Neural cell (in vitro differentiated cells): Measurements from ENCODE around the gene CLEC2D. TPM values are rescaled to one million over a fixed set of nuclear protein-coding genes. Genes with fewer than 3 reads are reported as not detected.

Source experiments
- H2AFZ ChIP-seq: fragments of 200-600, 300-800 bp; sonication (generic), shearing (Covaris generic); 2 replicates; pipeline ENCODE4 v1.6.0; 2014; ENCODE audit warnings: low read depth, mild to moderate bottlenecking, antibody characterized with exemption, low read length, moderate library complexity
- H3F3A ChIP-seq: fragments of 200-600 bp; shearing (Covaris generic); 2 replicates; pipeline ENCODE4 v1.6.1; 2016; ENCODE audit warnings: mild to moderate bottlenecking, moderate library complexity, mixed read lengths, antibody characterized with exemption, low read length; ENCODE audit not compliant: insufficient read depth, poor library complexity, severe bottlenecking
- H3K27ac ChIP-seq: fragments of 200-600, 300-800 bp; sonication (generic), shearing (Covaris generic); 2 replicates; pipeline ENCODE4 v1.5.1; 2014; ENCODE audit warnings: mild to moderate bottlenecking, low read length, moderate library complexity
- H3K27me3 ChIP-seq: fragments of 300-800, 200-600 bp; sonication (generic), shearing (Covaris generic); 2 replicates; pipeline ENCODE4 v1.6.0; 2014; ENCODE audit warnings: mild to moderate bottlenecking, low read depth, low read length, moderate library complexity; ENCODE audit not compliant: insufficient read depth
- H3K36me3 ChIP-seq: fragments of 300-800, 200-600 bp; sonication (generic), shearing (Covaris generic); 2 replicates; pipeline ENCODE4 v1.5.1; 2014; ENCODE audit warnings: mild to moderate bottlenecking, antibody characterized with exemption, low read length, moderate library complexity; ENCODE audit not compliant: insufficient read depth
- H3K4me2 ChIP-seq: fragments of 300-800, 200-600 bp; sonication (generic), shearing (Covaris generic); 2 replicates; pipeline ENCODE4 v1.6.0; 2014; ENCODE audit warnings: mild to moderate bottlenecking, low read length
- H3K4me3 ChIP-seq: fragments of 300-800, 200-600 bp; sonication (generic), shearing (Covaris generic); 2 replicates; pipeline ENCODE4 v1.5.1; 2014; ENCODE audit warnings: mild to moderate bottlenecking, low read length, moderate library complexity
- H3K79me2 ChIP-seq: fragments of 200-600 bp; shearing (Covaris generic); replicated peaks from 2 replicates; pipeline ENCODE4 v1.6.0; 2014; ENCODE audit warnings: mild to moderate bottlenecking, low read length, moderate library complexity; ENCODE audit not compliant: insufficient read depth
- H3K9ac ChIP-seq: fragments of 300-800, 200-600 bp; sonication (generic), shearing (Covaris generic); 2 replicates; pipeline ENCODE4 v1.6.1; 2016; ENCODE audit warnings: mild to moderate bottlenecking, low read length, mixed read lengths
- H3K9me2 ChIP-seq: fragments of 200-600 bp; shearing (Covaris generic); 2 replicates; pipeline ENCODE4 v1.6.1; 2016; ENCODE audit warnings: mild to moderate bottlenecking, low read length, mixed read lengths; ENCODE audit not compliant: insufficient read depth
- H3K9me3 ChIP-seq: fragments of 200-600, 300-800 bp; sonication (generic), shearing (Covaris generic); 2 replicates; pipeline ENCODE4 v1.6.1; 2016; ENCODE audit warnings: mild to moderate bottlenecking, mixed run types, low read length, moderate library complexity, mixed read lengths
- H4K20me1 ChIP-seq: fragments of 200-600 bp; shearing (Covaris generic); 2 replicates; pipeline ENCODE4 v1.6.1; 2016; ENCODE audit warnings: mild to moderate bottlenecking, mixed run types; ENCODE audit not compliant: insufficient read depth
- EP300 ChIP-seq: fragments of 450-650 bp; conservative IDR thresholded peaks from 2 replicates; pipeline ENCODE4 v1.6.1; 2014; ENCODE audit warnings: antibody characterized with exemption, mild to moderate bottlenecking, moderate library complexity; ENCODE audit not compliant: poor library complexity, severe bottlenecking
- EZH2 ChIP-seq: fragments of 200-600, 300-800 bp; shearing (Covaris generic), sonication (generic); IDR thresholded peaks from 2 replicates; pipeline ENCODE4 v1.6.1; 2014; ENCODE audit warnings: antibody characterized with exemption, low read length, borderline replicate concordance, mild to moderate bottlenecking; ENCODE audit not compliant: insufficient read depth, poor library complexity, severe bottlenecking
- MXI1 ChIP-seq: fragments of 450-650 bp; conservative IDR thresholded peaks from 2 replicates; pipeline ENCODE4 v1.6.1; 2014; ENCODE audit warnings: antibody characterized with exemption, mild to moderate bottlenecking; ENCODE audit not compliant: poor library complexity, severe bottlenecking
- POLR2AphosphoS5 ChIP-seq: IDR thresholded peaks from 2 replicates; pipeline ENCODE4 v1.6.1; 2012
- RAD21 ChIP-seq: fragments of 450-650 bp; conservative IDR thresholded peaks from 2 replicates; pipeline ENCODE4 v1.6.1; 2014; ENCODE audit warnings: antibody characterized with exemption, mild to moderate bottlenecking, moderate library complexity
- SMC3 ChIP-seq: fragments of 450-650 bp; conservative IDR thresholded peaks from 2 replicates; pipeline ENCODE4 v1.6.1; 2014; ENCODE audit warnings: antibody characterized with exemption, mild to moderate bottlenecking, moderate library complexity; ENCODE audit not compliant: poor library complexity
- TAF1 ChIP-seq: IDR thresholded peaks from 2 replicates; pipeline ENCODE4 v1.6.1; 2012; ENCODE audit warnings: low read depth
- polyA plus RNA-seq: library from polyadenylated mRNA; depleted of rRNA; stranded (reverse); fragments of >200 nt; gene quantifications from 2 replicates; pipeline ENCODE4 v1.2.3, GENCODE V29; 2014
- TF ChIP-seq, protein P1 (sequence below): fragments of 450-650 bp; IDR thresholded peaks from 2 replicates; pipeline ENCODE4 v1.5.1; 2014; ENCODE audit warnings: antibody characterized with exemption, mild to moderate bottlenecking, moderate library complexity; ENCODE audit not compliant: poor library complexity, severe bottlenecking
- TF ChIP-seq, protein P2 (sequence below): IDR thresholded peaks from 2 replicates; pipeline ENCODE4 v1.6.1; 2012; ENCODE audit warnings: borderline replicate concordance

CLEC2D gene
- polyA plus RNA-seq, 1 donor from 2014 or later, result 2.6 TPM

- Histone ChIP-seq H4K20me1 (no peaks in the 10 kb centered on the region), H3F3A (no peaks in the 10 kb centered on the region), H3K9me3 (no peaks in the 10 kb centered on the region), H3K79me2 (no peaks in the 10 kb centered on the region), H3K4me2 (no peak overlapping the region), H3K36me3 (no peaks in the 10 kb centered on the region), H3K4me3 (no peak overlapping the region), H2AFZ (no peak overlapping the region), H3K9me2 (no peaks in the 10 kb centered on the region), H3K27me3 (no peaks in the 10 kb centered on the region), H3K9ac (no peak overlapping the region), H3K27ac (no peak overlapping the region)
- no peak for TF ChIP-seq EP300
- TF ChIP-seq, protein P1, sequence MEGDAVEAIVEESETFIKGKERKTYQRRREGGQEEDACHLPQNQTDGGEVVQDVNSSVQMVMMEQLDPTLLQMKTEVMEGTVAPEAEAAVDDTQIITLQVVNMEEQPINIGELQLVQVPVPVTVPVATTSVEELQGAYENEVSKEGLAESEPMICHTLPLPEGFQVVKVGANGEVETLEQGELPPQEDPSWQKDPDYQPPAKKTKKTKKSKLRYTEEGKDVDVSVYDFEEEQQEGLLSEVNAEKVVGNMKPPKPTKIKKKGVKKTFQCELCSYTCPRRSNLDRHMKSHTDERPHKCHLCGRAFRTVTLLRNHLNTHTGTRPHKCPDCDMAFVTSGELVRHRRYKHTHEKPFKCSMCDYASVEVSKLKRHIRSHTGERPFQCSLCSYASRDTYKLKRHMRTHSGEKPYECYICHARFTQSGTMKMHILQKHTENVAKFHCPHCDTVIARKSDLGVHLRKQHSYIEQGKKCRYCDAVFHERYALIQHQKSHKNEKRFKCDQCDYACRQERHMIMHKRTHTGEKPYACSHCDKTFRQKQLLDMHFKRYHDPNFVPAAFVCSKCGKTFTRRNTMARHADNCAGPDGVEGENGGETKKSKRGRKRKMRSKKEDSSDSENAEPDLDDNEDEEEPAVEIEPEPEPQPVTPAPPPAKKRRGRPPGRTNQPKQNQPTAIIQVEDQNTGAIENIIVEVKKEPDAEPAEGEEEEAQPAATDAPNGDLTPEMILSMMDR, result no peak
- no peak for TF ChIP-seq TAF1
- TF ChIP-seq MXI1, result no peak
- TF ChIP-seq, protein P2, sequence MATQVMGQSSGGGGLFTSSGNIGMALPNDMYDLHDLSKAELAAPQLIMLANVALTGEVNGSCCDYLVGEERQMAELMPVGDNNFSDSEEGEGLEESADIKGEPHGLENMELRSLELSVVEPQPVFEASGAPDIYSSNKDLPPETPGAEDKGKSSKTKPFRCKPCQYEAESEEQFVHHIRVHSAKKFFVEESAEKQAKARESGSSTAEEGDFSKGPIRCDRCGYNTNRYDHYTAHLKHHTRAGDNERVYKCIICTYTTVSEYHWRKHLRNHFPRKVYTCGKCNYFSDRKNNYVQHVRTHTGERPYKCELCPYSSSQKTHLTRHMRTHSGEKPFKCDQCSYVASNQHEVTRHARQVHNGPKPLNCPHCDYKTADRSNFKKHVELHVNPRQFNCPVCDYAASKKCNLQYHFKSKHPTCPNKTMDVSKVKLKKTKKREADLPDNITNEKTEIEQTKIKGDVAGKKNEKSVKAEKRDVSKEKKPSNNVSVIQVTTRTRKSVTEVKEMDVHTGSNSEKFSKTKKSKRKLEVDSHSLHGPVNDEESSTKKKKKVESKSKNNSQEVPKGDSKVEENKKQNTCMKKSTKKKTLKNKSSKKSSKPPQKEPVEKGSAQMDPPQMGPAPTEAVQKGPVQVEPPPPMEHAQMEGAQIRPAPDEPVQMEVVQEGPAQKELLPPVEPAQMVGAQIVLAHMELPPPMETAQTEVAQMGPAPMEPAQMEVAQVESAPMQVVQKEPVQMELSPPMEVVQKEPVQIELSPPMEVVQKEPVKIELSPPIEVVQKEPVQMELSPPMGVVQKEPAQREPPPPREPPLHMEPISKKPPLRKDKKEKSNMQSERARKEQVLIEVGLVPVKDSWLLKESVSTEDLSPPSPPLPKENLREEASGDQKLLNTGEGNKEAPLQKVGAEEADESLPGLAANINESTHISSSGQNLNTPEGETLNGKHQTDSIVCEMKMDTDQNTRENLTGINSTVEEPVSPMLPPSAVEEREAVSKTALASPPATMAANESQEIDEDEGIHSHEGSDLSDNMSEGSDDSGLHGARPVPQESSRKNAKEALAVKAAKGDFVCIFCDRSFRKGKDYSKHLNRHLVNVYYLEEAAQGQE, result no peak
- TF ChIP-seq EZH2, result no peak
- TF ChIP-seq SMC3, result no peak
- no peak for TF ChIP-seq POLR2AphosphoS5
- TF ChIP-seq RAD21, result no peak
Measured at GRCh38 chr12:9710584-9711375, 41.3 kb downstream of the CLEC2D start.

DNA sequence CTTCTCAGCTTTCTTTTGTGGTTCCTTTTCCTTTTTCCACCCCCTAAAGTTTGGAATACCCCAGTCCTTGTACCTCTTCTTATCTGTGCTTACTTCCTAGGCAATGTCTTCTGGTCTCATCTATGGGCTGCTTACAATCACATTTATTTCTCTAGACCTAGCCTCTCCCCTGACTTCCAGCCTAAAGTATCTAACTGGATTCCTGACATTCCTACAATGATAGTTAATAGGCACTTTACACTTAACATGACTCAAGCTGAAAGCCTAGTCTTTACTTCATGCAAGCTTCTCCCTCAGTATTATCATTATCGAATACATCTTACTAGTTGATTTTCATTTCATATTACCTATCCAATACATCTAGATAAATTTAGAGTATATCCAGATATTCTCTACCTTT, 42.2 kb downstream of the CLEC2D start:
- H3K9me3 ChIP-seq, result no peaks in the 10 kb centered on the region
- no peaks in the 10 kb centered on the region for H4K20me1 ChIP-seq
- TF ChIP-seq, protein P2, result no peak
- no peak for TF ChIP-seq POLR2AphosphoS5
- TF ChIP-seq RAD21, result no peak
- TF ChIP-seq EZH2, result no peak
- TF ChIP-seq EP300, result no peak
- TF ChIP-seq, protein P1, result no peak
- TF ChIP-seq TAF1, result no peak
- no peak for TF ChIP-seq SMC3
- no peak for TF ChIP-seq MXI1
- H3K9me2 ChIP-seq, result no peaks in the 10 kb centered on the region
- H2AFZ ChIP-seq, result no peak overlapping the region
- no peak overlapping the region for H3K9ac ChIP-seq
- H3K4me3 ChIP-seq, result no peak overlapping the region
- no peaks in the 10 kb centered on the region for H3F3A ChIP-seq
- H3K36me3 ChIP-seq, result no peaks in the 10 kb centered on the region
- no peak overlapping the region for H3K4me2 ChIP-seq
- H3K27me3 ChIP-seq, result no peaks in the 10 kb centered on the region
- H3K79me2 ChIP-seq, result no peaks in the 10 kb centered on the region
- no peak overlapping the region for H3K27ac ChIP-seq
